Choroid plexus epithelial cell (primary cell): Measurements from ENCODE around the gene TBX4.

ENCODE experiments used
- DNase-seq: peaks from one replicate; pipeline ENCODE4 v3.0.0-alpha.2; 2010; ENCODE audit warnings: low read depth
- H3K4me3 ChIP-seq: 2 replicates; pipeline ENCODE4 v1.5.1; 2011; ENCODE audit warnings: low read depth, mild to moderate bottlenecking, control low read depth, low read length, moderate library complexity
- CTCF ChIP-seq: conservative IDR thresholded peaks from 2 replicates; pipeline ENCODE4 v1.5.1; 2011; ENCODE audit warnings: low read depth, mild to moderate bottlenecking, control low read depth, inconsistent platforms, low read length, moderate library complexity

Gene TBX4

GRCh38 chr17:61450641-61451537 lies 1.3 kb upstream of the TBX4 start:
- TF ChIP-seq CTCF = no peak
- no peak overlapping the region for H3K4me3 ChIP-seq
- no peak for DNase-seq

- no peak for TF ChIP-seq CTCF
- H3K4me3 ChIP-seq = no peak overlapping the region
- DNase-seq = no peak
These were observed 503 bp upstream of the TBX4 start for GRCh38 chr17:61451538-61452300.

GRCh38 chr17:61453566-61454380 lies 1.6 kb downstream of the TBX4 start:
- no peak overlapping the region for H3K4me3 ChIP-seq
- no peak for TF ChIP-seq CTCF
- DNase-seq = no peak

GRCh38 chr17:61454381-61455323 lies 2.4 kb downstream of the TBX4 start:
- TF ChIP-seq CTCF = no peak
- DNase-seq = no peak
- H3K4me3 ChIP-seq = no peak overlapping the region

- DNase-seq = no peak
- no peak overlapping the region for H3K4me3 ChIP-seq
- no peak for TF ChIP-seq CTCF
These were observed 3.3 kb downstream of the TBX4 start for GRCh38 chr17:61455324-61456060.
